ENCODE measurements around the gene OSBPL1A.

DNA sequence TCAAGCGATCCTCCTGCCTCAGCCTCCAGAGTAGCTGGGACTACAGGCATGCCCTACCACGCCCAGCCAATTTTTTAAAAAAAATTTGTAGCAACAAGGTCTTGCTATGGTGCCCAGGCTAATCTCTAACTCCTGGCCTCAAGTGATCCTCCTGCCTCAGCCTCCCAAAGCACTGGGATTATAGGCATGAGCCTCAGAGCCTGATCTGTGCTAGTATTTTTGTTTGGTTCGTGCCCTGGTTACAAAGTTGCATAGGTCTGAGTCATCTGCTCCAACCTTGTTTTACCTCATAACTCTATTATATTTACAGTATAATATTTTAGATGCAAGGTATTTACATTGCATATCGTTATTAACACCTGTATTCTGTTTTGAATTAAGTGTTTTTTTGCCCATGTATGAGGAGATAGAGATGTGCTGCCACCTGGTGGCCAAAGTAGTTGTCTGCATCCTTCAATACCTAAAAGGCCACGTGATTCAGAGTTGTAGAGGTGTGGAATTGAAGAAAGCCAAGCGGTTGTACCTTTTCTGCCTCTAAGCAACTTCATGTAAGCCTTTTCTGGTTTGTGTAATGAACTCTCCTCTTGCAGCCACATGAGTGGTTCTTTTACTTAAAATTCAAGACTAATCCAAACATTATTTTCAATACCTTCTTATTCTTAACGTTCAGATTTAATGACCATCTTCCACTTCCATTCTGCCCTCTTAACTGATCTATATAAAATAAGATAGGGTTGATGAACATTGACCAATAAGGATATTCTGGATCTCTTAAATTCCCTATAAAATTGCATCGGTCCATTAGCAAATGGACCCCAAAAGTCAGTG, 278.7 kb downstream of the OSBPL1A start:
- TF ChIP-seq, protein P1, sequence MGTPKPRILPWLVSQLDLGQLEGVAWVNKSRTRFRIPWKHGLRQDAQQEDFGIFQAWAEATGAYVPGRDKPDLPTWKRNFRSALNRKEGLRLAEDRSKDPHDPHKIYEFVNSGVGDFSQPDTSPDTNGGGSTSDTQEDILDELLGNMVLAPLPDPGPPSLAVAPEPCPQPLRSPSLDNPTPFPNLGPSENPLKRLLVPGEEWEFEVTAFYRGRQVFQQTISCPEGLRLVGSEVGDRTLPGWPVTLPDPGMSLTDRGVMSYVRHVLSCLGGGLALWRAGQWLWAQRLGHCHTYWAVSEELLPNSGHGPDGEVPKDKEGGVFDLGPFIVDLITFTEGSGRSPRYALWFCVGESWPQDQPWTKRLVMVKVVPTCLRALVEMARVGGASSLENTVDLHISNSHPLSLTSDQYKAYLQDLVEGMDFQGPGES (IDR thresholded peaks at IDR 0.05; ENCODE audit: low read depth, low read length), result no peak
- TF ChIP-seq, protein P2, sequence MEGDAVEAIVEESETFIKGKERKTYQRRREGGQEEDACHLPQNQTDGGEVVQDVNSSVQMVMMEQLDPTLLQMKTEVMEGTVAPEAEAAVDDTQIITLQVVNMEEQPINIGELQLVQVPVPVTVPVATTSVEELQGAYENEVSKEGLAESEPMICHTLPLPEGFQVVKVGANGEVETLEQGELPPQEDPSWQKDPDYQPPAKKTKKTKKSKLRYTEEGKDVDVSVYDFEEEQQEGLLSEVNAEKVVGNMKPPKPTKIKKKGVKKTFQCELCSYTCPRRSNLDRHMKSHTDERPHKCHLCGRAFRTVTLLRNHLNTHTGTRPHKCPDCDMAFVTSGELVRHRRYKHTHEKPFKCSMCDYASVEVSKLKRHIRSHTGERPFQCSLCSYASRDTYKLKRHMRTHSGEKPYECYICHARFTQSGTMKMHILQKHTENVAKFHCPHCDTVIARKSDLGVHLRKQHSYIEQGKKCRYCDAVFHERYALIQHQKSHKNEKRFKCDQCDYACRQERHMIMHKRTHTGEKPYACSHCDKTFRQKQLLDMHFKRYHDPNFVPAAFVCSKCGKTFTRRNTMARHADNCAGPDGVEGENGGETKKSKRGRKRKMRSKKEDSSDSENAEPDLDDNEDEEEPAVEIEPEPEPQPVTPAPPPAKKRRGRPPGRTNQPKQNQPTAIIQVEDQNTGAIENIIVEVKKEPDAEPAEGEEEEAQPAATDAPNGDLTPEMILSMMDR (IDR thresholded peaks at IDR 0.05), result peak; percentile 94
- no peak for TF ChIP-seq EP300 (IDR thresholded peaks at IDR 0.05; ENCODE audit: borderline replicate concordance in 1 of 2, low read depth in 1 of 2, low read length in 1 of 2)
- TF ChIP-seq USF2 (IDR thresholded peaks at IDR 0.05; ENCODE audit: borderline replicate concordance, low read depth, low read length), result no peak
- peak; percentile 88 for TF ChIP-seq RAD21 (IDR thresholded peaks at IDR 0.05; ENCODE audit: low read length)
- TF ChIP-seq, protein P3, sequence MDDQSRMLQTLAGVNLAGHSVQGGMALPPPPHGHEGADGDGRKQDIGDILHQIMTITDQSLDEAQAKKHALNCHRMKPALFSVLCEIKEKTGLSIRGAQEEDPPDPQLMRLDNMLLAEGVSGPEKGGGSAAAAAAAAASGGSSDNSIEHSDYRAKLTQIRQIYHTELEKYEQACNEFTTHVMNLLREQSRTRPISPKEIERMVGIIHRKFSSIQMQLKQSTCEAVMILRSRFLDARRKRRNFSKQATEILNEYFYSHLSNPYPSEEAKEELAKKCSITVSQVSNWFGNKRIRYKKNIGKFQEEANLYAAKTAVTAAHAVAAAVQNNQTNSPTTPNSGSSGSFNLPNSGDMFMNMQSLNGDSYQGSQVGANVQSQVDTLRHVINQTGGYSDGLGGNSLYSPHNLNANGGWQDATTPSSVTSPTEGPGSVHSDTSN (IDR thresholded peaks at IDR 0.05), result no peak
- no peak for TF ChIP-seq SIN3A (IDR thresholded peaks at IDR 0.05; ENCODE audit: borderline replicate concordance, low read depth, low read length)

Data from SK-N-SH (cell line).